Stomach (tissue), 4 donors: ENCODE data around the gene CRISPLD2.

Experiments used
- CTCF ChIP-seq, 7 experiments: fragments of 450-650 bp in 4 of 7; fragments of 200-600 bp in 3 of 7; sonication (generic) in 3 of 7; IDR thresholded peaks; one replicate each; pipeline ENCODE4 v1.5.1; 2016 to 2019; ENCODE audit warnings: antibody characterized with exemption in 7 of 7, control low read depth in 2 of 7, mild to moderate bottlenecking in 1 of 7
- POLR2AphosphoS5 ChIP-seq, 3 donors: sonication (generic); formaldehyde crosslinking; IDR thresholded peaks; one replicate each; pipeline ENCODE4 v1.6.1; 2016; ENCODE audit warnings: antibody characterized with exemption in 3 of 3

DNA sequence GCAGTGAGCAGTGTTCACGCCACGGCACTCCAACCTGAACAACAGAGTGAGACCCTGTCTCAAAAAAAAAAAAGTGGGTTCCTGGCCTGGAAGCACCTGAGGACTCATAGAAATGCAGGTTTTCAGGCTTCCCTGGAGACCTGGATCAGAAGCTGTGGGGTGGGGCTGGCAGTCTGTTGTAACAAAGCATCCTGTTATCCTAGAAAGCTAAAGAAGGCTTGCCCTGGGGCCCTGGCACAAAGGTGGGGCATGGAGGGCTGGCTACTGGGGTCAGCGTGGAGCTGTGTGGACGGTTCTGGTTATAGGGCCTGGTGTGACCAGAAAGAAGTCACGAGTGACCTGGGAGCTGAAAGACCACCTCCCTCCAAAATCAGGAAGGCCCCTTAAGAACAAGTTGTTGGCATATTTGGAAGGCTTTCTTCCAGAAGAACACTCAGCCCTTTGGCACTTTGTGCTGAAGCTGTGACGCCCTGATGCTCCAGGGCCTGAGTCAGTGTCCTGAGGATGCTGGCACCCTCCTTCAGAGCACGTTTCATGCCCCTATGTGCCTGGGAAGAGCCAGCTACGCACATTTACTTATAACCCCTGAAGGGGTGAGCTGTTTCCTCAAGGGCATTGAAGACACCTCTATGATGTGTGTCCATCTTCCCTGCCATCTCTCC lies 6.2 kb downstream of the CRISPLD2 start:
- TF ChIP-seq POLR2AphosphoS5 (IDR thresholded peaks at IDR 0.05) (peak; percentile 25 to 46 (median 26)), CTCF (IDR thresholded peaks at IDR 0.05) (no peak)
